Measurements from ENCODE around the gene ASCL1. TPM values are rescaled to one million over a fixed set of nuclear protein-coding genes. Genes with fewer than 3 reads are reported as not detected.

The ASCL1 gene
- total RNA-seq, 2 experiments from 2014 or later, result not detected

- ChIA-PET CTCF (interaction anchor here (1.6 kb wide), 1 partner anchor 9 kb away, joined by 5 read pairs; no protein-coding TSS in a partner anchor), POLR2A (no interaction called here)
- Histone ChIP-seq H3K9me3 (ENCODE audit: control insufficient read depth in 1 of 2, insufficient read depth in 1 of 2, low read length in 2 of 2) (peaks cover 4 to 9% of the 10 kb centered on the region in 2 experiments), H3K4me1 (ENCODE audit: insufficient read depth, low read length) (no peaks in the 10 kb centered on the region), H3K27ac (ENCODE audit: low read depth in 1 of 2, low read length in 2 of 2) (no peak overlapping the region), H3K36me3 (ENCODE audit: insufficient read depth, low read length) (no peaks in the 10 kb centered on the region), H3K4me3 (ENCODE audit: low read length) (no peak overlapping the region), H3K27me3 (ENCODE audit: control insufficient read depth in 1 of 2, insufficient read depth in 2 of 2, low read length in 2 of 2) (peaks cover 0 to 17% of the 10 kb centered on the region in 2 experiments)
- Mint-ChIP-seq H3K4me1 (ENCODE audit: low read depth) (no peaks in the 10 kb centered on the region), H3K4me3 (no peak overlapping the region), H3K27ac (no peak overlapping the region), H3K27me3 (peaks cover 39% of the 10 kb centered on the region), H3K36me3 (ENCODE audit: low read depth) (no peaks in the 10 kb centered on the region), H3K9me3 (no peaks in the 10 kb centered on the region)
- no peak for ATAC-seq (ENCODE audit: poor library complexity)
- TF ChIP-seq, protein P1, sequence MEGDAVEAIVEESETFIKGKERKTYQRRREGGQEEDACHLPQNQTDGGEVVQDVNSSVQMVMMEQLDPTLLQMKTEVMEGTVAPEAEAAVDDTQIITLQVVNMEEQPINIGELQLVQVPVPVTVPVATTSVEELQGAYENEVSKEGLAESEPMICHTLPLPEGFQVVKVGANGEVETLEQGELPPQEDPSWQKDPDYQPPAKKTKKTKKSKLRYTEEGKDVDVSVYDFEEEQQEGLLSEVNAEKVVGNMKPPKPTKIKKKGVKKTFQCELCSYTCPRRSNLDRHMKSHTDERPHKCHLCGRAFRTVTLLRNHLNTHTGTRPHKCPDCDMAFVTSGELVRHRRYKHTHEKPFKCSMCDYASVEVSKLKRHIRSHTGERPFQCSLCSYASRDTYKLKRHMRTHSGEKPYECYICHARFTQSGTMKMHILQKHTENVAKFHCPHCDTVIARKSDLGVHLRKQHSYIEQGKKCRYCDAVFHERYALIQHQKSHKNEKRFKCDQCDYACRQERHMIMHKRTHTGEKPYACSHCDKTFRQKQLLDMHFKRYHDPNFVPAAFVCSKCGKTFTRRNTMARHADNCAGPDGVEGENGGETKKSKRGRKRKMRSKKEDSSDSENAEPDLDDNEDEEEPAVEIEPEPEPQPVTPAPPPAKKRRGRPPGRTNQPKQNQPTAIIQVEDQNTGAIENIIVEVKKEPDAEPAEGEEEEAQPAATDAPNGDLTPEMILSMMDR (IDR thresholded peaks at IDR 0.05), result no peak
- intact Hi-C loops (cut with DNase I, micrococcal nuclease), result no loop called here
- DNase-seq, result no peak
Observed at GRCh38 chr12:102939670-102940222, 17.7 kb upstream of the ASCL1 start.

DNA sequence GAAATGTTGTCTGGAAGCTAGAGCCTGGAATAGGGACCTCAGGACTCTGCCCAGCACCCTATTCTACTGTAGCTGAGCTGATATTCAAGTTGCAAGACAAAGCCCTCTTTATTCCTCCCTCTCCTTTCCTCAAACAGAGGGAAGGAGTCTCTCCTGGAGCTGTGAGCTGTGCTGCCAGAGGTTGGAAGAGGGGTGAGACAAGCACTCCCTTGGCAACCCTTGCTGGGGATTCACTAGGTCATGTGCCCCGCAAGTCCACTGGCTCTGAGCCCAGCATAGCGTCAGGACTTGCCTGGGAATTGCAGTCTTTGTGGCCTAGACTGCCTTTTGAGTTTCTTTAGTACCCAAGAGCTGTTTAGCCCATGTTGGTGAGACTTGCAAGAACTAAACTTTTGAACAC lies 11.4 kb upstream of the ASCL1 start:
- Histone ChIP-seq H3K9me3 (ENCODE audit: control insufficient read depth in 1 of 2, insufficient read depth in 1 of 2, low read length in 2 of 2) (peaks cover 0 to 2% of the 10 kb centered on the region in 2 experiments), H3K27ac (ENCODE audit: low read depth in 1 of 2, low read length in 2 of 2) (no peak overlapping the region), H3K4me3 (ENCODE audit: low read length) (no peak overlapping the region), H3K27me3 (ENCODE audit: control insufficient read depth in 1 of 2, insufficient read depth in 2 of 2, low read length in 2 of 2) (peaks cover 19 to 32% of the 10 kb centered on the region in 2 experiments), H3K36me3 (ENCODE audit: insufficient read depth, low read length) (no peaks in the 10 kb centered on the region), H3K4me1 (ENCODE audit: insufficient read depth, low read length) (no peaks in the 10 kb centered on the region)
- intact Hi-C loops (cut with DNase I, micrococcal nuclease), result no loop called here
- H3K27ac Mint-ChIP-seq, result no peak overlapping the region
- H3K4me1 Mint-ChIP-seq (ENCODE audit: low read depth), result no peaks in the 10 kb centered on the region
- no peak for DNase-seq
- peaks cover 67% of the 10 kb centered on the region for H3K27me3 Mint-ChIP-seq
- no peak for ATAC-seq (ENCODE audit: poor library complexity)
- no peaks in the 10 kb centered on the region for H3K9me3 Mint-ChIP-seq
- TF ChIP-seq, protein P1 (IDR thresholded peaks at IDR 0.05), result no peak
- POLR2A ChIA-PET, result no interaction called here
- H3K36me3 Mint-ChIP-seq (ENCODE audit: low read depth), result no peaks in the 10 kb centered on the region
- CTCF ChIA-PET, result no interaction called here
- no peak overlapping the region for H3K4me3 Mint-ChIP-seq

DNA sequence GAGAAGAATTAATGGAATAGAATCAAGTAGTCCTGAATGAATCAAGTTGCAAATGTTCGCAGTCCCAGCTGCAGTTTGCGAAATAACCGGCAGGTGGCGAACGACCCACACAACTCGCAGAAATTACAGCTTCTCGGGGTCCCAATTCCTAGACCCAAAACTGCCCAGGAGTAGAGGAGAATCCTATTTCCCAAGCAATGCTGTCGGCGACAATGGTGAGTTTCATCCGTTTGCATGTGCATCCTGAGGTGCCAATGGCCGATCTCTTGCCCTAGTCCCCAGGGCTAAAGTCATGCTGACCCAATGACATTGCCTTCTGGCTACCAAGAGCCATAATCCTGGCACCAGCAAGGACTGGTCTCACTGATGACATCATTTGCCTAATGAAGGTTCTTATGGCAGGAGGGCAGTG lies 8.5 kb upstream of the ASCL1 start:
- Mint-ChIP-seq H3K27ac (no peak overlapping the region), H3K4me3 (no peak overlapping the region), H3K36me3 (ENCODE audit: low read depth) (no peaks in the 10 kb centered on the region), H3K27me3 (peaks cover 87% of the 10 kb centered on the region), H3K4me1 (ENCODE audit: low read depth) (no peaks in the 10 kb centered on the region), H3K9me3 (no peaks in the 10 kb centered on the region)
- ChIA-PET CTCF (interaction anchor here (0.9 to 1.8 kb wide), 5 partner anchors 9 to 601 kb away, joined by 3 to 14 read pairs (median 5); no protein-coding TSS in a partner anchor), POLR2A (interaction anchor here (0.9 kb wide), 1 partner anchor 13 kb away, joined by 3 read pairs; no protein-coding TSS in a partner anchor)
- intact Hi-C loops (cut with DNase I, micrococcal nuclease), result loop anchor here (1.0 kb wide), 2 partner anchors 555 to 599 kb away; no protein-coding TSS in a partner anchor
- H3K4me1 ChIP-seq (ENCODE audit: insufficient read depth, low read length), result no peaks in the 10 kb centered on the region
- DNase-seq, result peak in 13 of 14 experiments; percentile 15 to 64 (median 36)
- TF ChIP-seq, protein P1 (IDR thresholded peaks at IDR 0.05), result peak; percentile 84
- H3K4me3 ChIP-seq (ENCODE audit: low read length), result no peak overlapping the region
- H3K36me3 ChIP-seq (ENCODE audit: insufficient read depth, low read length), result no peaks in the 10 kb centered on the region
- no peak for ATAC-seq (ENCODE audit: poor library complexity)
- peaks cover 21 to 52% of the 10 kb centered on the region in 2 experiments for H3K27me3 ChIP-seq (ENCODE audit: control insufficient read depth in 1 of 2, insufficient read depth in 2 of 2, low read length in 2 of 2)
- no peaks in the 10 kb centered on the region for H3K9me3 ChIP-seq (ENCODE audit: control insufficient read depth in 1 of 2, insufficient read depth in 1 of 2, low read length in 2 of 2)
- no peak overlapping the region for H3K27ac ChIP-seq (ENCODE audit: low read depth in 1 of 2, low read length in 2 of 2)
